ENCODE measurements around the gene GUCY2C.

The GUCY2C gene

GRCh38 chr12:14570231-14570630 lies 126.2 kb downstream of the GUCY2C start:
- no peak for DNase-seq (ENCODE audit: extremely low read depth, insufficient read length)
- Histone ChIP-seq H3K27me3 (replicated peaks; ENCODE audit: control insufficient read depth, insufficient read depth, low read length) (no peaks in the 10 kb centered on the region; the same call in 1 of the 2 replicates), H3K36me3 (ENCODE audit: control insufficient read depth, insufficient read depth, low read length) (no peaks in the 10 kb centered on the region), H3K4me3 (replicated peaks; ENCODE audit: low read depth, low read length) (no peak overlapping the region)
- TF ChIP-seq CTCF (IDR thresholded peaks at IDR 0.05; ENCODE audit: insufficient read depth, low read length, poor library complexity, severe bottlenecking): no peak

- Histone ChIP-seq H3K27me3 (replicated peaks; ENCODE audit: control insufficient read depth, insufficient read depth, low read length) (no peaks in the 10 kb centered on the region; the same call in 1 of the 2 replicates), H3K36me3 (ENCODE audit: control insufficient read depth, insufficient read depth, low read length) (no peaks in the 10 kb centered on the region), H3K4me3 (replicated peaks; ENCODE audit: low read depth, low read length) (no peak within 1 kb of the TSS)
- DNase-seq (ENCODE audit: extremely low read depth, insufficient read length): peak; percentile 41
- TF ChIP-seq CTCF (IDR thresholded peaks at IDR 0.05; ENCODE audit: insufficient read depth, low read length, poor library complexity, severe bottlenecking): no peak
Measured at GRCh38 chr12:14567351-14568162, 128.8 kb downstream of the GUCY2C start, which contains the start of gene PLBD1. TSS of gene PLBD1 (minus strand) at chr12:14567883. CDS start at chr12:14567696, 187 bp downstream.

GRCh38 chr12:14564336-14564959 lies 132.0 kb downstream of the GUCY2C start:
- no peak for DNase-seq (ENCODE audit: extremely low read depth, insufficient read length)
- Histone ChIP-seq H3K36me3 (ENCODE audit: control insufficient read depth, insufficient read depth, low read length) (no peaks in the 10 kb centered on the region), H3K27me3 (replicated peaks; ENCODE audit: control insufficient read depth, insufficient read depth, low read length) (no peaks in the 10 kb centered on the region; the same call in 1 of the 2 replicates), H3K4me3 (replicated peaks; ENCODE audit: low read depth, low read length) (no peak overlapping the region)
- TF ChIP-seq CTCF (IDR thresholded peaks at IDR 0.05; ENCODE audit: insufficient read depth, low read length, poor library complexity, severe bottlenecking): no peak

GRCh38 chr12:14563046-14563445 lies 133.4 kb downstream of the GUCY2C start:
- no peak for DNase-seq (ENCODE audit: extremely low read depth, insufficient read length)
- Histone ChIP-seq H3K27me3 (replicated peaks; ENCODE audit: control insufficient read depth, insufficient read depth, low read length) (no peaks in the 10 kb centered on the region; the same call in 1 of the 2 replicates), H3K4me3 (replicated peaks; ENCODE audit: low read depth, low read length) (no peak overlapping the region), H3K36me3 (ENCODE audit: control insufficient read depth, insufficient read depth, low read length) (no peaks in the 10 kb centered on the region)
- no peak for TF ChIP-seq CTCF (IDR thresholded peaks at IDR 0.05; ENCODE audit: insufficient read depth, low read length, poor library complexity, severe bottlenecking)

Data from GM06990 (cell line).